Vagina (tissue), 2 donors: ENCODE measurements around the gene CACNA1D.
"Not testable (repeated sequence)": the region's sequence is repeated elsewhere in the genome, so short reads cannot be mapped to it uniquely, and the experiment has no call there.

Experiments
- POLR2AphosphoS5 ChIP-seq, 2 donors: sonication (generic); formaldehyde crosslinking; IDR thresholded peaks; one replicate each; pipeline ENCODE4 v1.9.0; 2017; ENCODE audit warnings: antibody characterized with exemption in 2 of 2, mild to moderate bottlenecking in 2 of 2, low read depth in 1 of 2; ENCODE audit not compliant: insufficient read depth in 1 of 2
- TF ChIP-seq, protein P1 (sequence below), 3 experiments: fragments of 450-650 bp in 2 of 3; fragments of 200-600 bp in 1 of 3; sonication (generic) in 1 of 3; IDR thresholded peaks; one replicate each; pipeline ENCODE4 v1.5.1; 2017 to 2019; ENCODE audit warnings: antibody characterized with exemption in 3 of 3, mild to moderate bottlenecking in 2 of 3, moderate library complexity in 2 of 3

DNA sequence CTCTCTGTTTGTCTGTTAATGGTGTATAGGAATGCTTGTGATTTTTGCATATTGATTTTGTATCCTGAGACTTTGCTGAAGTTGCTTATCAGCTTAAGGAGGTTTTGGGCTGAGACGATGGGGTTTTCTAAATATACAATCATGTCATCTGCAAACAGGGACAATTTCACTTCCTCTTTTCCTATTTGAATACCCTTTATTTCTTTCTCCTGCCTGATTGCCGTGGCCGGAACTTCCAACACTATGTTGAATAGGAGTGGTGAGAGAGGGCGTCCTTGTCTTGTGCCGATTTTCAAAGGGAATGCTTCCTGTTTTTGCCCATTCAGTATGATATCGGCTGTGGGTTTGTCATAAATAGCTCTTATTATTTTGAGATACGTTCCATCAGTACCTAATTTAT lies 24.7 kb upstream of the CACNA1D start:
- TF ChIP-seq POLR2AphosphoS5 (IDR thresholded peaks at IDR 0.05; ENCODE audit: insufficient read depth in 1 of 2, low read depth in 1 of 2): not testable (repeated sequence)
- TF ChIP-seq, protein P1, sequence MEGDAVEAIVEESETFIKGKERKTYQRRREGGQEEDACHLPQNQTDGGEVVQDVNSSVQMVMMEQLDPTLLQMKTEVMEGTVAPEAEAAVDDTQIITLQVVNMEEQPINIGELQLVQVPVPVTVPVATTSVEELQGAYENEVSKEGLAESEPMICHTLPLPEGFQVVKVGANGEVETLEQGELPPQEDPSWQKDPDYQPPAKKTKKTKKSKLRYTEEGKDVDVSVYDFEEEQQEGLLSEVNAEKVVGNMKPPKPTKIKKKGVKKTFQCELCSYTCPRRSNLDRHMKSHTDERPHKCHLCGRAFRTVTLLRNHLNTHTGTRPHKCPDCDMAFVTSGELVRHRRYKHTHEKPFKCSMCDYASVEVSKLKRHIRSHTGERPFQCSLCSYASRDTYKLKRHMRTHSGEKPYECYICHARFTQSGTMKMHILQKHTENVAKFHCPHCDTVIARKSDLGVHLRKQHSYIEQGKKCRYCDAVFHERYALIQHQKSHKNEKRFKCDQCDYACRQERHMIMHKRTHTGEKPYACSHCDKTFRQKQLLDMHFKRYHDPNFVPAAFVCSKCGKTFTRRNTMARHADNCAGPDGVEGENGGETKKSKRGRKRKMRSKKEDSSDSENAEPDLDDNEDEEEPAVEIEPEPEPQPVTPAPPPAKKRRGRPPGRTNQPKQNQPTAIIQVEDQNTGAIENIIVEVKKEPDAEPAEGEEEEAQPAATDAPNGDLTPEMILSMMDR (IDR thresholded peaks at IDR 0.05): not testable (repeated sequence)
